G401 (cell line): Measurements from ENCODE around the gene WBP11. TPM values are rescaled to one million over a fixed set of nuclear protein-coding genes. Genes with fewer than 3 reads are reported as not detected.
A peak's percentile ranks its signal among the peaks of the same experiment; 100 is the strongest.
"Not testable (repeated sequence)": the region's sequence is repeated elsewhere in the genome, so short reads cannot be mapped to it uniquely, and the experiment has no call there.

ENCODE experiments used
- DNase-seq: peaks from one replicate; pipeline ENCODE4 v3.0.0-alpha.2; 2015; ENCODE audit warnings: low spot score
- in situ Hi-C: cut with HindIII; loops from 2 replicates; pipeline ENCODE4 v1.10.0; 2016; ENCODE audit warnings: low sequenced_read_pairs, mixed read lengths
- total RNA-seq: library from RNA; depleted of rRNA; stranded (reverse); fragments of >200 nt; shearing (Covaris generic); gene quantifications from 2 replicates; pipeline ENCODE4 v1.2.3, GENCODE V29; 2014

The WBP11 gene
- total RNA-seq, 1 experiment from 2014 or later: 18.4 TPM

DNA sequence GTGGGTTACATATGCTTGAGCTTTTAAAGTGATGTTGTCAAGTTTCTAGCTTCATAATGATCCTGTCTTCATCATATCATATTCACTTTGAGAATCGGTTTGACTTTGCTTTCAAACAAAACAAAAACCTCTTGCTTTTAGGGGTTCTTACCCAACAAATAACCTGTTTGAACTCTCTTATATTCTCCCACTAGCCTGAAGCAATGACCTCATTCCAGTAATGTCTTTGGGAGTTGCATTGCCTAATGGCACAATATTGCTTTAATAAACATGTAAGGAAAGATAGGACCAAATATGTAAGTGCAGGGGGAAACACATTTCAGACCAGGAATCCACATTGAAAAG lies 27.7 kb downstream of the WBP11 start:
- no peak for DNase-seq
- in situ Hi-C loops: no loop called here

DNA sequence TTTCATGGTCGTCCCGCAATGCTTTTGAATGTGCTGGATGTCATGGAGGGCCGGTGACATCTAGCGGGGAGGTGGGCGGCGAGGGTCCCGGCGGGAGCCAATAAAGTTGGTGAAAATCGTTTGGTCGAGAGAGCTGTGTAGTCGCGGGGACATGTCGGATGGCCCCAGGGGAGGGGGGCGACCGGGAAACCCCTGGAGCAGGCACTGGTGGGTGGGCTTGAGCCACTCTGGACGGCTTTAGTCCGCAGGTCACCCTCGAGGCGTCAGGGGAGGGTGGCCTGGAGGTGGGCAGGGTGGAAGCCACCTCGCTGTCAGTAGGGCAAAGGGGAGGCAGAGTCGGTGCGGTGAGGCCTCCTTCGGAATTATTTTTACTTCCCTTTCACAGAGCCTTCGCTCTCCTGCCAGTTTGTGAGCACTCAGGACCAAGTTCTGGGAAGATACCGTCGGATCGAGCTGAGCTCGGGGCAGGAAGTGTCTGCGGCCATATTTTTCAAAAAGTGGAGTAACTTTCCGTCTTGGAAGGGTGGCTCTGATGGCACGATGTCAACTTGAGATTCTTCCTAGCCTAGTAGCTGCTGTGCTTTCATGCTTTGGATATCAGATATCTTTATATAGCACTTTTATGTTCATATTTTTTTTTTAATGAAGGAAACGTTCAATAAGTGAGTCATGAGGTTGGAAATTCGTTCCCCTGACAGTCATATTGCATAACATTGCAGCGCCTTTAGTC lies 28.2 kb downstream of the WBP11 start:
- in situ Hi-C loops: no loop called here
- DNase-seq: peak; percentile 26

DNA sequence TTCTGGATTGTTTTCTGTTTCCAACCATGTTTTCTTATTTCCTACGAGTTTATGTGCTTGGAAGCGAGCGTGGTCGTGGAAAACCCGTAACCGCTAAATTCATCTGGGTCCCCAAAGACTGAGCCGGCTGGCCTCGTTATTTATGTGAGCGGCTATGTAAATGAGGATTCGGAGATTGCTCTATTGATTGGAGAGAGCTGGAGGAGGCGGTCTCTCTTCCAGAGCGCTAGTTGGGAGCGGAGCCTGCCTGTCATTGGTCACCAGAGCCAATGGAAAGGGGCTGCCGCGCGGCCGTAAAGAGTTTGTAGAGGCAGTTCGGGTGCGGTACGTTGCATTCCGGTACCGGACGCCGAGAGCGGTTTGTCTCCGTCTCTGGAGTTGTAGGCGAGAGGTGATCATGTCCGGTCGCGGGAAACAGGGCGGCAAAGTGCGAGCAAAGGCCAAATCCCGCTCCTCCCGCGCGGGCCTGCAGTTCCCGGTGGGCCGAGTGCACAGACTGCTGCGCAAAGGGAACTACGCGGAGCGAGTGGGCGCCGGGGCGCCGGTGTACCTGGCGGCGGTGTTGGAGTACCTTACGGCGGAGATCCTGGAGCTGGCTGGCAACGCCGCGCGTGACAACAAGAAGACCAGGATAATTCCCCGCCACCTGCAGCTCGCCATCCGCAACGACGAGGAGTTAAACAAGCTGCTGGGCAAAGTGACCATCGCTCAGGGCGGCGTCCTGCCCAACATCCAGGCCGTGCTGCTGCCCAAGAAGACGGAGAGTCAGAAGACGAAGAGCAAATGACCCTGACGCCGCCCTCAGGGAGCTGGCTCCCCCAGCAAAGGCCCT lies 29.0 kb downstream of the WBP11 start:
- peak; percentile 97 for DNase-seq
- in situ Hi-C loops: no loop called here

DNA sequence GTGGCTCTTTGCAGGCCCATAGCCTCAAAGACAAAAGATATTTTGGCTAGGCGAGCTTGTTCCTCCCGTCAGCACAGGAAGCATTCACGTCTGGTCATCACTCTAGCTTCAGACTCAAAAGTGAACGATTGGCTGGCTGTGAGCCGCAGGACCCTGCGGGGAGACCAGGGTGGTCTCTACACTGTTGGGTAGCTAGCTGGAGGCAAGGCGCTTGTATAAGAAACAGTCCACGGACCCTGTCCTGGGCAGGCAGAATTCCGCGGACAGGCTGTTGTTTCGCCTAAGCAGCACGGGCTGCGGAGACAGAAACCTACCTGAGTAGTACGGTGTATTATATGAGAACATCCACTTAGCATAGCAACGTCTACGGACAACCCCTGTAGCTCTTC lies 29.6 kb downstream of the WBP11 start:
- in situ Hi-C loops: no loop called here
- no peak for DNase-seq

DNA sequence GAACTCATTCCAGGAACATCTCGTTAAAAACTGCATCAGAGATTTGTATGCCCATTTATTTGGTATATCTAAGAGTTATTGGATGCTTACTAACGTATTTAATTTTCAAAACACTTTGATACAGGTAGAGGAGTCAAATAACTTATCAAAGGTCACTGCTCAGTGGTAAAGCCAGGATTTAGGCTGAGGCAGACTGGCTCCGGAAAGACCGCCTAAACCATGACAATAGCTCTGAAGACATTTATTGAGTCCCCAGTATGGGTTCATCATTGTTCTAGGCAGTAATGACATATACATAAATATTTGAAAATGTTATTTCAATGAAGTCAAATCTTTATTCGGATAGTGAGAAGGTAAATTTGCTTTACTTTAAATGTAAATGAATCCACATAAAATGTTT lies 30.3 kb downstream of the WBP11 start:
- in situ Hi-C loops: no loop called here
- no peak for DNase-seq

DNA sequence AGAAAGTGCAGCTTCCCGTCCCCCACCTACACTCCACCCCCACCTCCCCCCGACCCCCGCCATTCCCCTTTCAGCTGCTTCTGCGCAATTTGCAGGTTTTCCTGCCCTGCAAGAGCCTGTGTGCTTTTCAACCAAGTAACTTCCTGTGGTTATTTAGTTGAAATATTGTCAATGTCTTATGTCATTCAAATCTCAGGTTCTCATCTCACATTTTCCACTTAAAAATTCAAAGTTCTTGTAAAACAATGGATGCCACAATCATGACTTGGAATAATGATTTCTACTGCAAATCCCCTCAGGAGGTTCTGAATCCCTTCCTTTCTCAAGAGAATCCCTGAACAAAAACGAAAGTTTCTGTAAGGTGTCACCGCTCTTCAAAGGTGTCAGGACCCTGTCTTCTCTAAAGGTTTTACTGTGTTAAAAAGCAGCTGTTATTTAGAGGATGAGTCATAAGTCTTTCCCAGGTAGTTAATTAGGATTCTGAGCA lies 31.6 kb downstream of the WBP11 start:
- no peak for DNase-seq
- in situ Hi-C loops: no loop called here

DNA sequence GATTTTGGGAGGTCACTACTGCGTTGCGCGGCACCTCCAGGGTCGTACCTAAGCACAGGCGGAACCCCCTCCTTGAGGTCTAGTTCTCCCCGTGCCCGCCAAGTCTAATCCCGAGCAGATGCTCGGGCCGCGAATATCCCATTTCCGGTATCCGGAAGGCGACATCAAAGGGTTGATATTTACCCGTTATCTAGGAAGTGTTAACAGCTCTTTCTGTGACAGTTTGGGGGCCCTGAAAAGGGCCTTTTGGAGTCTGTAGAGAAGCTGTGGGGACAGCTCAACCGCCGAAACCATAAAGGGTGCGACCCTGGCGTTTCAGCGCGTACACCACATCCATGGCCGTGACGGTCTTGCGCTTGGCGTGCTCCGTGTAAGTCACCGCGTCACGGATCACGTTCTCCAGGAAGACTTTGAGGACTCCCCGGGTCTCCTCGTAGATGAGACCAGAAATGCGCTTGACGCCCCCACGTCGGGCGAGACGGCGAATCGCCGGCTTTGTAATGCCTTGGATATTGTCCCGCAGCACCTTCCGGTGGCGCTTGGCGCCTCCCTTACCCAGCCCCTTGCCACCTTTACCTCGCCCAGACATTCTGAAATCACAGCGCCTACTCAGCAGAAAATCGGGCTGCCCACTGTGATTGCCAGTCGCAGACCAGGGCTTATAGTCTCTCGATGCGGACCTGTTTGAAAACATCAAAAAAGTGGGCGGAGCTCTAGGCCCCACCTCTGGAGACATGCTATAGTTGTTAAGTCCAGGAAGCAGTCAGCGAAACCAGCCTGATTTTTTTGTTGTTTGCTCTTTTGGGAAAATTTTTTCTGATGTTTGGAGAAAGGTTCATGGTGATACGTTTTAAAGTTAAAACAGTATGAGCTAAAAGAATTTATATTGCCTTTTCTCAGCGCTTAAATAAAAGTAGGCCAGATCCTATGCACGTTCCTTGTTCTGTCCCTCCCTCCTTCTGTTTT lies 32.5 kb downstream of the WBP11 start:
- peak; percentile 97 for DNase-seq
- in situ Hi-C loops: no loop called here

DNA sequence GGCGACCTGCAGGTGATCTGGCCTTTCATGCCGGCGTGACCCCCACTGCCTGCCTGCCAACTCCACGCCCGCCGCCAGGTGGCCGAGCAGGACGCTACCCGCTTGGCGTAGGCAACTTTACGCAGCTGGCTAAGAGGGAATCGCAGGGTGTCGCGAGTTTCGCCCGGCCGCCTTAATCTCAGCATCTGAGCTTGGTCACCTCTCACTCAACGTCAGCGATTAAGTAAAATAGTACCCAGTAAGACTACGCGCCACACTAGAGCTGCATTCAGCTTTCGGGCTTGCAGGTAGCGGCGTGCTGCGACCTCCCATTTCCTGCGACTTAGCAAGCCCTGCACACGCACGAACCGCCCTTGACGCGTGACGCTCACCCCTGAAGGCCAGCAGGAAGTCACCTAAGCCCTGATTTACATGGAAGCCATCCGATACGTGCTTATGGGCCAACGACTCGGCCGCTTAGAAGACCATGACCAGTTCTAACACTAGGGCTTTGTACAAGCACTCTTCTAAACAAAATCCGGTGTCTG lies 33.2 kb downstream of the WBP11 start:
- in situ Hi-C loops: no loop called here
- peak; percentile 86 for DNase-seq

DNA sequence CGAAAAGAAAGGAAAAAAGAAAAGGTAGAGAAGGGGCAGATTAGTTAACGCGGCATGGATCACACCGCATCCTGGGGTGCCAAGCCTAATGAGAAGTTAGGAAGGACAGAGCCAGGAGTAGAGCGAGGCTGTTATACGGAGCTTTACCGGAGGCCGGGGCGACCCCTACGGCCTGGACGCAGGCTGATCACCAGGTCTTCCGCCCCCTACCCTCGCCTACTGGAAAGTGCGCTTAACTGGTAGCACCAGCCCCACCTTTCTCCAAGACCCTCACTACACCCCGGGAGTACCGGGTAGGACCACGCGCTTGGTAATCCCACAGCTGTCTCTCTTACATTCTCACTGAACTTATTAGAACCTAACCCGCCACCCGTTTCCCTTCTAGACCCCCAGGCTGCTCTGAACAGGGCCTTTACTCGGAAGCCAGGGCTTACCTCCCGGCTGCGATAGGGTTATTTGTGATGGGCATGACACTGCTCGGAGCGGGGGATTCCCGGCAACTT lies 33.8 kb downstream of the WBP11 start:
- DNase-seq: no peak
- in situ Hi-C loops: no loop called here

DNA sequence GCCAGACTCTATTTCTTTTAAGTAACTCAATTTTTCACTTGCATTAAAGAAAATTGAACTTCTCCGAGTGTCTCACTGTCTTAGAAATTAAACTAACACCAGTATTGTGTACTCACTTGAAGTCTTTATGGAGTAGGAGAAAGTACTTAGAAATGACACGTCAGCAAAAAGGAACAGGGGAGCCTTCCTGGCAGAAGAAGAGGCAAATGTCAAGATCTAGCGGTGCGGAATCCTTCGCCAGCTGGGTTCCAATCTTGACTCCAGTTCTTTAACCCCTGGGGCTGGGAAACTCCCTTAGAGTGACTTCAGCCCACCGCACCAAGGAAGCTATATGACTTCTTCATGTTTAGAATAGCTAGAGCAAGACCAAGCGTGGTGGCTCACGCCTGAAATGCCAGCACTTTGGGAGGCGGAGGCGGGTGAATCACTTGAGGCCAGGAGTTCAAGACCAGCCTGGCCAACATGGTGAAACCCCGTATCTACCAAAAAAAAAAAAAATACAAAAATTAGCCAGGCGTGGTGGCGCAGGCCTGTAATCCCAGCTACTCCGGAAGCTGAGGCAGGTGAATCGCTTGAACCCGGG lies 34.4 kb downstream of the WBP11 start:
- peak; percentile 30 for DNase-seq
- in situ Hi-C loops: no loop called here

DNA sequence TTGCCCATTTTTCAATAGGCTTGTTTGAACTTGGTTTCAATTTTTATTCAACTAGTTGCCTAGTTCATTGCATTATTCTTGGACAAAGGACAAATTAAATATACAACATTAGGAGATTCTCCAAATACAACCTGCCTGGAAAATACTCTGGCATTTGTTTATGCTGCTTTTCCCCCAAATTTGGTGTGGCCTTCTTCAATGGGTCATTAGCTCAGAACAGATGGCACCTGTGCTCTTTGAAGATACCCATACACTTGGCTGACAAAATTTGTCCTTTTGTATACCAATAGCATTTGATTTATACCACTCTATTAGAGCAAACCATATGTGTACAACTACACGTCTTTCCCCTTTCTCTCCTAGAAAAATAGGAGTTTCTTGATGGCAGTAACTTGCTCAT lies 35.7 kb downstream of the WBP11 start:
- peak; percentile 53 for DNase-seq
- in situ Hi-C loops: no loop called here

DNA sequence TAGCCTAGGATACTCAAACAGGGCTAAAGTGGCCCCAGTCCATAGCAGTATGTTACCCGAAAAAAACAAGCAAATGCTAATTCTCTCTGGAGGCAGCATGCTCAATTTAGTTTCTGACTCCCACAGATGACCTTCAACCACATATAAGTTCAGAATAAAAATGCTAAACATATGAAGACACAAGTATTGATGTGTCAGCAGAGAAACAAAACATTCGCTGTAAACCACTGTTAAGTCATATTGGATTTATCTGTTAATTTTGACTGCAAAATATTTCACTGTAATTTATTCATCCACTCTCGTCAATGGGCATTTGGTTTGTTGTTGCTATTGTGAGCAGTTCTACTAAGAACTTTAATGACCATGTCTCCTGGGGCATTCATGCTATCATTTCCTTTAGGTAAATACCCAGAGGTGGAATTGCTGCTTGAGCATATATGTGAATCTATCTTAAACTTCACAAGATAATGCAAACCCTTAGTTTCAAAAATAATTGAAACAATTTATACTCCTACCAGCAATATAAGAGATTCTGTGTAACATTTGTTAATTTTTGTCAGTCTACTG lies 36.5 kb downstream of the WBP11 start:
- DNase-seq: no peak
- in situ Hi-C loops: no loop called here

DNA sequence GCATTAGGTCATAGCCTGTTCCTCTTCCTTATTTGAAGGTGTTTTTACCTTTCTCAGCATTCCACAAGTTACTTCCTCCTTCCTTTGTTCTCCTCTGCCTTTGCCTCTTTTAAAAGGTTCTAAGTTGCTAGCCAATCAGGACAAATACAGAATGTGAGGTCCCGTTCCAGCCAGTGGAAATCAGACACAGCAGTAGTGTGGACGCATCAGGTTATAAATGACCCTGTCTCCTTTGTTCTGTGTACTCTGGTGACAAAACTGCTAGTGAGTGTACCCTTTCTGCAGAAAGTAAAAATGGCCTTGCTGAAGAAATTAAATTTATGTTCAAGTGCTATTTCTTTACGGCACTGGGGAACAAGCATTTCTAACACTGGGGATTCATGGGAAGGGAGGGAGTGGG lies 37.3 kb downstream of the WBP11 start:
- in situ Hi-C loops, DNase-seq: not testable (repeated sequence)

DNA sequence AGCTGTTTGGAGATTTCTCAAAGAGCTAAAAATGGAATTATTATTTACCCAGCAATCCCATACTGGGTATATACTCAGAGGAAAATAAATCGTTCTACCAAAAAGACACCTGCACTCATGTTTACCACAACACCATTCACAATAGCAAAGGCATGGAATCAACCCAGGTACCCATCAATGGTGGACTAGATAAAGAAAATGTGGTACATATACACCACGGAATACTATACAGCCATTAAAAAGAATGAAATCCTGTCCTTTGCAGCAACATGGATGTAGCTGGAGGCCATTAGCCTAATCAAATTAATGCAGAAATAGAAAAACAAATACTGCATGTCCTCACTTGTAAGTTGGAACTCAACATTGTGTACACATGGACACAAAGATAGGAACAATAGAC lies 37.9 kb downstream of the WBP11 start:
- in situ Hi-C loops: no loop called here
- no peak for DNase-seq

DNA sequence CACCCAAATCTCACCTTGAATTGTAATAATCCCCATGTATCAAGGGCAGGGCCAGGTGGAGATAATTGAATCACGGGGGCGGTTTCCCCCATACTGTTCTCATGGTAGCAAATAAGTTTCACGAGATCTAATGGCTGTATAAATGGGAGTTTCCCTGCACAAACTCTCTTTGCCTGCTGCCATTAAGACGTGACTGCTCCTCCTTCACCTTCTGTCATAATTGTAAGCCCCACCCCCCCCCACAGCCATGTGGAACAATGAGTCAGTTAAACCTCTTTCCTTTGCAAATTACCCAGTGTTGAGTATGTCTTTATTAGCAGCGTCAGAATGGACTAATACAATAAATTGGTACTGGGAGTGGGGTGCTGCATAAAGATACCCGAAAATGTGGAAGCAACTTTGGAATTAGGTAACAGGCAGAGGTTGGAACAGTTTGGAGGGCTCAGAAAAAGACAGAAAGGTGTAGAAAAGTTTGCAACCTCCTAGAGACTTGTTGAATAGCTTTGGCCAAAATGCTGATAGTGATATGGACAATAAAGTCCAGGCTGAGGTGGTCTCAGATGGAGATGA lies 43.5 kb downstream of the WBP11 start:
- in situ Hi-C loops, DNase-seq: not testable (repeated sequence)

DNA sequence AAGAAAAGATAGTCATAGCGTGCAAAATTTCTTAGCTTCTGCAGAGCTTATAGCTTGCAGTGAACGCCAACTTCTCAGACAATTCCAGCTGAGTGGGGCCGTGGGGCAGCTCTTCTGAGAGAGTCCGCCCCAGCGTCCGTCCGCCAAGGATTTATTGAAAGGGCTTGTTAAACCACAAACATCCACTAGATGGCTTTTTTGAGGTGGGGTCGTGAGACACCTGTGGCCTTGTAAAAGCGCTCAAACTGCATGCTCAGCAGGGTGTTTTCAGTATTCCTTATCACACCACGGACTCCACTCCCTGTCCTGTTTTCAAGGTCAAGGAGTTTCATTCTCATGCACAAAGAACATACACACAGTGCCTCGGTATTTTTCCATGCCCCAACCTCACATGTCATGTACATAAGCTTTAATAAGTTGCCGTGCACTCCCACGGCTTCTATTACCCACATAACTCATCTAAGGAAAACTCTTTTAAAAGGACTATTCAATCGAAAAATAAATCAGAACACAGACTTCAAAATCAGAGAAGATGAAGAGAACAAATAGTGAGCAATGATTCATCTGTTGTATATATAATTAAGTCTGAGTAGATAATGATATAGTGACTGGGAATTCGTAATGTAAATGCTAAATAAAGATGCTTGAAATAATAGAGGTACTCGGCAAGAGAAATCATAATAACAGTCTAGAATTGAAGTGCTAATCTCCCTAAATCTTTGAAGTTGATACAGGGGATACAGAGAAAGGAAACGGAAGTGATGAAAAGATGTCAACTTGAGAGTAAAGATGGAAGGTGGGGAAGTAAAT lies 46.7 kb downstream of the WBP11 start:
- no peak for DNase-seq
- in situ Hi-C loops: no loop called here

DNA sequence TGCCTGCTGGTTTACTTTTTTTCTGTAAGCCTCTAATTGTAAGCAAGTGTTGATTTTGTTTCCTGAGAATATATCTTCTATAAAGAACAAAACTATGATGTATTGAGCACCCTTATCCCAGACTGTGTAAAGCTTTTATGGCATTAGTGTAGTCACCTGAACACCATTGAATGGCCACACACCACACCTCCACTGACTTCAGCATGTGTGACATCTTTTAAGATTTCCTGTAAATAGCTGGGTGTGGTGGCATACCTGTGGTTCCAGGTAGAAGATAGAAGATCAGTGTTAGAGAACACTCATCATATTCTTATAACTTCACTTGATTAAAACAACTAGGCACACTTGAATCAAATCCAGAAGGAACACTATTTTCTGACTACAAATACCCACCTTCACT lies 51.3 kb downstream of the WBP11 start:
- no peak for DNase-seq
- in situ Hi-C loops: no loop called here
